ENCODE measurements around the gene MBD1.
A peak's percentile ranks its signal among the peaks of the same experiment; 100 is the strongest.

MBD1 gene

GRCh38 chr18:50281295-50281971, at the start of gene MBD1:
Gene MBD1, minus strand, starts transcription at chr18:50281523. Its CDS starts 1,531 bp downstream, at chr18:50279992.
- Histone ChIP-seq H3K4me3 (ENCODE audit: low read depth in 1 of 2, low read length in 2 of 2) (peak within 1 kb of the TSS; percentile 99 to 100), H3K36me3 (ENCODE audit: control insufficient read depth in 1 of 2, insufficient read depth in 2 of 2, low read length in 2 of 2) (peaks cover 19 to 60% of the 10 kb centered on the region in 2 donors), H3K9ac (ENCODE audit: low read depth in 1 of 2, low read length in 2 of 2) (peak within 1 kb of the TSS; percentile 99), H3K4me1 (ENCODE audit: control insufficient read depth in 1 of 2, insufficient read depth in 2 of 2, low read length in 2 of 2) (peaks cover 23 to 30% of the 10 kb centered on the region in 2 donors), H3K27ac (ENCODE audit: low read depth, low read length) (peak within 1 kb of the TSS; percentile 86), H3K27me3 (ENCODE audit: control insufficient read depth in 1 of 2, insufficient read depth in 2 of 2, low read length in 2 of 2) (no peaks in the 10 kb centered on the region), H3K9me3 (ENCODE audit: control insufficient read depth in 1 of 2, low read length in 2 of 2) (no peaks in the 10 kb centered on the region)

GRCh38 chr18:50330176-50330575, 48.9 kb upstream of the MBD1 start:
- no peaks in the 10 kb centered on the region for H3K4me1 ChIP-seq (ENCODE audit: control insufficient read depth in 1 of 2, insufficient read depth in 2 of 2, low read length in 2 of 2)
- no peak overlapping the region for H3K9ac ChIP-seq (ENCODE audit: low read depth in 1 of 2, low read length in 2 of 2)
- H3K9me3 ChIP-seq (ENCODE audit: control insufficient read depth in 1 of 2, low read length in 2 of 2) = no peaks in the 10 kb centered on the region
- no peaks in the 10 kb centered on the region for H3K36me3 ChIP-seq (ENCODE audit: control insufficient read depth in 1 of 2, insufficient read depth in 2 of 2, low read length in 2 of 2)
- H3K4me3 ChIP-seq (ENCODE audit: low read depth in 1 of 2, low read length in 2 of 2) = no peak overlapping the region
- no peak overlapping the region for H3K27ac ChIP-seq (ENCODE audit: low read depth, low read length)
- H3K27me3 ChIP-seq (ENCODE audit: control insufficient read depth in 1 of 2, insufficient read depth in 2 of 2, low read length in 2 of 2) = no peaks in the 10 kb centered on the region

GRCh38 chr18:50327983-50328382, 46.7 kb upstream of the MBD1 start:
- Histone ChIP-seq H3K27ac (ENCODE audit: low read depth, low read length) (no peak overlapping the region), H3K27me3 (ENCODE audit: control insufficient read depth in 1 of 2, insufficient read depth in 2 of 2, low read length in 2 of 2) (peaks cover 0 to 3% of the 10 kb centered on the region in 2 donors), H3K4me1 (ENCODE audit: control insufficient read depth in 1 of 2, insufficient read depth in 2 of 2, low read length in 2 of 2) (no peaks in the 10 kb centered on the region), H3K4me3 (ENCODE audit: low read depth in 1 of 2, low read length in 2 of 2) (no peak overlapping the region), H3K36me3 (ENCODE audit: control insufficient read depth in 1 of 2, insufficient read depth in 2 of 2, low read length in 2 of 2) (no peaks in the 10 kb centered on the region), H3K9ac (ENCODE audit: low read depth in 1 of 2, low read length in 2 of 2) (no peak overlapping the region), H3K9me3 (ENCODE audit: control insufficient read depth in 1 of 2, low read length in 2 of 2) (no peaks in the 10 kb centered on the region)

GRCh38 chr18:50320719-50321118, 39.4 kb upstream of the MBD1 start:
- Histone ChIP-seq H3K9me3 (ENCODE audit: control insufficient read depth in 1 of 2, low read length in 2 of 2) (no peaks in the 10 kb centered on the region), H3K4me1 (ENCODE audit: control insufficient read depth in 1 of 2, insufficient read depth in 2 of 2, low read length in 2 of 2) (no peaks in the 10 kb centered on the region), H3K27ac (ENCODE audit: low read depth, low read length) (no peak overlapping the region), H3K36me3 (ENCODE audit: control insufficient read depth in 1 of 2, insufficient read depth in 2 of 2, low read length in 2 of 2) (no peaks in the 10 kb centered on the region), H3K9ac (ENCODE audit: low read depth in 1 of 2, low read length in 2 of 2) (no peak overlapping the region), H3K4me3 (ENCODE audit: low read depth in 1 of 2, low read length in 2 of 2) (no peak overlapping the region), H3K27me3 (ENCODE audit: control insufficient read depth in 1 of 2, insufficient read depth in 2 of 2, low read length in 2 of 2) (peaks cover 0 to 3% of the 10 kb centered on the region in 2 donors)

GRCh38 chr18:50315100-50315871, 34.0 kb upstream of the MBD1 start:
- no peak overlapping the region for H3K27ac ChIP-seq (ENCODE audit: low read depth, low read length)
- H3K27me3 ChIP-seq (ENCODE audit: control insufficient read depth in 1 of 2, insufficient read depth in 2 of 2, low read length in 2 of 2) = peaks cover 0 to 4% of the 10 kb centered on the region in 2 donors
- no peaks in the 10 kb centered on the region for H3K4me1 ChIP-seq (ENCODE audit: control insufficient read depth in 1 of 2, insufficient read depth in 2 of 2, low read length in 2 of 2)
- no peak overlapping the region for H3K4me3 ChIP-seq (ENCODE audit: low read depth in 1 of 2, low read length in 2 of 2)
- no peak overlapping the region for H3K9ac ChIP-seq (ENCODE audit: low read depth in 1 of 2, low read length in 2 of 2)
- no peaks in the 10 kb centered on the region for H3K9me3 ChIP-seq (ENCODE audit: control insufficient read depth in 1 of 2, low read length in 2 of 2)
- no peaks in the 10 kb centered on the region for H3K36me3 ChIP-seq (ENCODE audit: control insufficient read depth in 1 of 2, insufficient read depth in 2 of 2, low read length in 2 of 2)

GRCh38 chr18:50313873-50314460, 32.6 kb upstream of the MBD1 start:
- Histone ChIP-seq H3K9ac (ENCODE audit: low read depth in 1 of 2, low read length in 2 of 2) (no peak overlapping the region), H3K9me3 (ENCODE audit: control insufficient read depth in 1 of 2, low read length in 2 of 2) (no peaks in the 10 kb centered on the region), H3K27me3 (ENCODE audit: control insufficient read depth in 1 of 2, insufficient read depth in 2 of 2, low read length in 2 of 2) (peaks cover 0 to 4% of the 10 kb centered on the region in 2 donors), H3K36me3 (ENCODE audit: control insufficient read depth in 1 of 2, insufficient read depth in 2 of 2, low read length in 2 of 2) (no peaks in the 10 kb centered on the region), H3K27ac (ENCODE audit: low read depth, low read length) (no peak overlapping the region), H3K4me3 (ENCODE audit: low read depth in 1 of 2, low read length in 2 of 2) (no peak overlapping the region), H3K4me1 (ENCODE audit: control insufficient read depth in 1 of 2, insufficient read depth in 2 of 2, low read length in 2 of 2) (no peaks in the 10 kb centered on the region)

- peaks cover 0 to 4% of the 10 kb centered on the region in 2 donors for H3K27me3 ChIP-seq (ENCODE audit: control insufficient read depth in 1 of 2, insufficient read depth in 2 of 2, low read length in 2 of 2)
- no peaks in the 10 kb centered on the region for H3K36me3 ChIP-seq (ENCODE audit: control insufficient read depth in 1 of 2, insufficient read depth in 2 of 2, low read length in 2 of 2)
- no peak overlapping the region for H3K4me3 ChIP-seq (ENCODE audit: low read depth in 1 of 2, low read length in 2 of 2)
- H3K9ac ChIP-seq (ENCODE audit: low read depth in 1 of 2, low read length in 2 of 2) = no peak overlapping the region
- no peaks in the 10 kb centered on the region for H3K9me3 ChIP-seq (ENCODE audit: control insufficient read depth in 1 of 2, low read length in 2 of 2)
- H3K4me1 ChIP-seq (ENCODE audit: control insufficient read depth in 1 of 2, insufficient read depth in 2 of 2, low read length in 2 of 2) = peaks cover 0 to 2% of the 10 kb centered on the region in 2 donors
- H3K27ac ChIP-seq (ENCODE audit: low read depth, low read length) = no peak overlapping the region
Observed at GRCh38 chr18:50313031-50313607, 31.8 kb upstream of the MBD1 start.

- peaks cover 0 to 4% of the 10 kb centered on the region in 2 donors for H3K27me3 ChIP-seq (ENCODE audit: control insufficient read depth in 1 of 2, insufficient read depth in 2 of 2, low read length in 2 of 2)
- H3K36me3 ChIP-seq (ENCODE audit: control insufficient read depth in 1 of 2, insufficient read depth in 2 of 2, low read length in 2 of 2) = no peaks in the 10 kb centered on the region
- H3K4me3 ChIP-seq (ENCODE audit: low read depth in 1 of 2, low read length in 2 of 2) = no peak overlapping the region
- no peaks in the 10 kb centered on the region for H3K9me3 ChIP-seq (ENCODE audit: control insufficient read depth in 1 of 2, low read length in 2 of 2)
- peaks cover under 1 to 5% of the 10 kb centered on the region in 2 donors for H3K4me1 ChIP-seq (ENCODE audit: control insufficient read depth in 1 of 2, insufficient read depth in 2 of 2, low read length in 2 of 2)
- H3K27ac ChIP-seq (ENCODE audit: low read depth, low read length) = no peak overlapping the region
- no peak overlapping the region for H3K9ac ChIP-seq (ENCODE audit: low read depth in 1 of 2, low read length in 2 of 2)
Observed at GRCh38 chr18:50312296-50313030, 31.1 kb upstream of the MBD1 start.

- Histone ChIP-seq H3K9ac (ENCODE audit: low read depth in 1 of 2, low read length in 2 of 2) (no peak overlapping the region), H3K27me3 (ENCODE audit: control insufficient read depth in 1 of 2, insufficient read depth in 2 of 2, low read length in 2 of 2) (peaks cover 0 to 4% of the 10 kb centered on the region in 2 donors), H3K9me3 (ENCODE audit: control insufficient read depth in 1 of 2, low read length in 2 of 2) (no peaks in the 10 kb centered on the region), H3K4me1 (ENCODE audit: control insufficient read depth in 1 of 2, insufficient read depth in 2 of 2, low read length in 2 of 2) (peaks cover 5 to 8% of the 10 kb centered on the region in 2 donors), H3K4me3 (ENCODE audit: low read depth in 1 of 2, low read length in 2 of 2) (no peak overlapping the region), H3K36me3 (ENCODE audit: control insufficient read depth in 1 of 2, insufficient read depth in 2 of 2, low read length in 2 of 2) (no peaks in the 10 kb centered on the region), H3K27ac (ENCODE audit: low read depth, low read length) (no peak overlapping the region)
Observed at GRCh38 chr18:50311650-50312049, 30.3 kb upstream of the MBD1 start.

Data from duodenal mucosa (tissue), 2 donors.